Measurements from ENCODE around the gene CIROP. TPM values are rescaled to one million over a fixed set of nuclear protein-coding genes. Genes with fewer than 3 reads are reported as not detected.

CIROP gene
- total and polyA plus RNA-seq, 2 donors (not counting 1 experiment from before 2014, with no cell fraction given), result 0.09 to 0.17 TPM

- DNase-seq (ENCODE audit: low read depth in 2 of 2), result no peak
- Histone ChIP-seq H3K27me3 (ENCODE audit: control insufficient read depth, insufficient read depth, low read length) (no peaks in the 10 kb centered on the region), H4K20me1 (ENCODE audit: control insufficient read depth, extremely low read depth, insufficient read depth, low read length) (no peaks in the 10 kb centered on the region), H3K9me3 (ENCODE audit: control insufficient read depth, insufficient read depth, low read depth, low read length) (no peaks in the 10 kb centered on the region), H3K4me1 (ENCODE audit: control insufficient read depth, extremely low read depth, insufficient read depth, low read length) (peaks cover 11% of the 10 kb centered on the region), H3K27ac (ENCODE audit: insufficient read depth, low read length) (no peak overlapping the region), H2AFZ (ENCODE audit: low read length) (no peak overlapping the region), H3K36me3 (ENCODE audit: control insufficient read depth, insufficient read depth, low read length) (peaks cover 12% of the 10 kb centered on the region), H3K9ac (ENCODE audit: insufficient read depth, low read length) (no peak overlapping the region), H3K4me2 (ENCODE audit: extremely low read depth, insufficient read depth, low read length) (no peak overlapping the region), H3K4me3 (replicated peaks in 1 of 4; ENCODE audit: control extremely low read depth in 1 of 4, insufficient read depth in 1 of 4, low read depth in 3 of 4, low read length in 4 of 4) (no peak overlapping the region), H3K79me2 (ENCODE audit: control insufficient read depth, insufficient read depth, low read length) (no peaks in the 10 kb centered on the region)
- TF ChIP-seq CTCF (conservative IDR thresholded peaks at IDR 0.05 in 1 of 2, IDR thresholded peaks at IDR 0.05 in 1 of 2; ENCODE audit: low read depth in 1 of 2, low read length in 2 of 2), result peak; percentile 11 to 13
- TF ChIP-seq EZH2 (IDR thresholded peaks at IDR 0.05; ENCODE audit: low read length, missing control alignments), result no peak
Measured at GRCh38 chr14:23054000-23054811, 50.6 kb downstream of the CIROP start.

GRCh38 chr14:23053426-23053825, 51.4 kb downstream of the CIROP start:
- H3K4me2 ChIP-seq (ENCODE audit: extremely low read depth, insufficient read depth, low read length), result no peak overlapping the region
- DNase-seq (ENCODE audit: low read depth in 2 of 2), result no peak
- H3K9me3 ChIP-seq (ENCODE audit: control insufficient read depth, insufficient read depth, low read depth, low read length), result no peaks in the 10 kb centered on the region
- no peak overlapping the region for H3K27ac ChIP-seq (ENCODE audit: insufficient read depth, low read length)
- H3K36me3 ChIP-seq (ENCODE audit: control insufficient read depth, insufficient read depth, low read length), result peaks cover 6% of the 10 kb centered on the region
- H2AFZ ChIP-seq (ENCODE audit: low read length), result no peak overlapping the region
- no peaks in the 10 kb centered on the region for H3K27me3 ChIP-seq (ENCODE audit: control insufficient read depth, insufficient read depth, low read length)
- no peak overlapping the region for H3K9ac ChIP-seq (ENCODE audit: insufficient read depth, low read length)
- no peak overlapping the region for H3K4me3 ChIP-seq (replicated peaks in 1 of 4; ENCODE audit: control extremely low read depth in 1 of 4, insufficient read depth in 1 of 4, low read depth in 3 of 4, low read length in 4 of 4)
- H3K4me1 ChIP-seq (ENCODE audit: control insufficient read depth, extremely low read depth, insufficient read depth, low read length), result peaks cover 11% of the 10 kb centered on the region
- TF ChIP-seq CTCF (conservative IDR thresholded peaks at IDR 0.05 in 1 of 2, IDR thresholded peaks at IDR 0.05 in 1 of 2; ENCODE audit: low read depth in 1 of 2, low read length in 2 of 2) (no peak), EZH2 (IDR thresholded peaks at IDR 0.05; ENCODE audit: low read length, missing control alignments) (no peak)
- no peaks in the 10 kb centered on the region for H4K20me1 ChIP-seq (ENCODE audit: control insufficient read depth, extremely low read depth, insufficient read depth, low read length)
- no peaks in the 10 kb centered on the region for H3K79me2 ChIP-seq (ENCODE audit: control insufficient read depth, insufficient read depth, low read length)

GRCh38 chr14:23052671-23053070, 52.1 kb downstream of the CIROP start:
- Histone ChIP-seq H3K27ac (ENCODE audit: insufficient read depth, low read length) (no peak overlapping the region), H3K36me3 (ENCODE audit: control insufficient read depth, insufficient read depth, low read length) (peaks cover 6% of the 10 kb centered on the region), H3K4me3 (replicated peaks in 1 of 4; ENCODE audit: control extremely low read depth in 1 of 4, insufficient read depth in 1 of 4, low read depth in 3 of 4, low read length in 4 of 4) (no peak overlapping the region), H3K9ac (ENCODE audit: insufficient read depth, low read length) (no peak overlapping the region), H3K9me3 (ENCODE audit: control insufficient read depth, insufficient read depth, low read depth, low read length) (no peaks in the 10 kb centered on the region), H3K79me2 (ENCODE audit: control insufficient read depth, insufficient read depth, low read length) (no peaks in the 10 kb centered on the region), H3K4me1 (ENCODE audit: control insufficient read depth, extremely low read depth, insufficient read depth, low read length) (peaks cover 11% of the 10 kb centered on the region), H3K4me2 (ENCODE audit: extremely low read depth, insufficient read depth, low read length) (no peak overlapping the region), H4K20me1 (ENCODE audit: control insufficient read depth, extremely low read depth, insufficient read depth, low read length) (no peaks in the 10 kb centered on the region), H2AFZ (ENCODE audit: low read length) (no peak overlapping the region), H3K27me3 (ENCODE audit: control insufficient read depth, insufficient read depth, low read length) (no peaks in the 10 kb centered on the region)
- DNase-seq (ENCODE audit: low read depth in 2 of 2), result no peak
- TF ChIP-seq CTCF (conservative IDR thresholded peaks at IDR 0.05 in 1 of 2, IDR thresholded peaks at IDR 0.05 in 1 of 2; ENCODE audit: low read depth in 1 of 2, low read length in 2 of 2) (no peak), EZH2 (IDR thresholded peaks at IDR 0.05; ENCODE audit: low read length, missing control alignments) (no peak)

Data from fibroblast of lung (primary cell).